Endothelial cell of umbilical vein (primary cell): ENCODE measurements around the gene RHD. TPM values are rescaled to one million over a fixed set of nuclear protein-coding genes. Genes with fewer than 3 reads are reported as not detected.
"Not testable (repeated sequence)": the region's sequence is repeated elsewhere in the genome, so short reads cannot be mapped to it uniquely, and the experiment has no call there.

ENCODE experiments used
- BruUV-seq: library from RNA; stranded (reverse); fragments of 400-500 nt; replicated peaks from 2 replicates; lab custom pipeline; 2021; lab: Mats Ljungman, UMichigan
- CTCF ChIA-PET: fragments of 300-600, 350-600 bp; sonication (Branson Sonifier 250); formaldehyde crosslinking; loops from one replicate; lab custom pipeline; 2021; ENCODE audit warnings: antibody characterized with exemption, inconsistent platforms; lab: Charles Lee
- POLR2A ChIA-PET: fragments of 300-600, 350-600 bp; sonication (Branson Sonifier 250); formaldehyde crosslinking; loops from one replicate; lab custom pipeline; 2021; ENCODE audit warnings: antibody characterized with exemption, inconsistent platforms; lab: Charles Lee
- DNase-seq: peaks from one replicate; pipeline ENCODE4 v3.0.0-alpha.2; 2011; ENCODE audit warnings: low read depth, low spot score
- FAIRE-seq: peaks from 2 replicates; lab custom pipeline; 2011; peaks lifted over from hg19 to GRCh38; lab: Jason Lieb, UNC
- H2AFZ ChIP-seq: 2 replicates; pipeline ENCODE4 v1.6.0; 2012; ENCODE audit warnings: low read depth, low read length, control low read depth, inconsistent platforms
- H3K27ac ChIP-seq: 2 replicates; pipeline ENCODE4 v1.5.1; 2011; ENCODE audit warnings: low read depth, mild to moderate bottlenecking, control low read depth, low read length, moderate library complexity; ENCODE audit not compliant: insufficient read depth
- H3K27me3 ChIP-seq, 2 experiments: 2 replicates each; pipeline versions ENCODE4 v1.6.0 to v1.6.1; 2011; ENCODE audit warnings: low read length in 2 of 2, mixed read lengths in 1 of 2; ENCODE audit not compliant: control insufficient read depth in 2 of 2, insufficient read depth in 2 of 2
- H3K36me3 ChIP-seq, 2 experiments: 2 replicates in 1 of 2; 3 replicates in 1 of 2; pipeline ENCODE4 v1.5.1; 2011; ENCODE audit warnings: low read length in 2 of 2, mild to moderate bottlenecking in 1 of 2, moderate library complexity in 1 of 2; ENCODE audit not compliant: control insufficient read depth in 2 of 2, insufficient read depth in 2 of 2; ENCODE audit errors: extremely low read depth in 1 of 2
- H3K4me1 ChIP-seq: 3 replicates; pipeline ENCODE4 v1.5.1; 2011; ENCODE audit warnings: mild to moderate bottlenecking, low read length; ENCODE audit not compliant: control insufficient read depth, insufficient read depth; ENCODE audit errors: extremely low read depth
- H3K4me2 ChIP-seq: 2 replicates; pipeline ENCODE4 v1.6.1; 2011; ENCODE audit warnings: low read length, control low read depth, mixed read lengths; ENCODE audit not compliant: insufficient read depth
- H3K4me3 ChIP-seq, 3 experiments: fragments of 200-600 bp in 1 of 3; sonication (generic), shearing (Covaris generic) in 1 of 3; replicated peaks in 1 of 3; 2 replicates each; pipeline ENCODE4 v1.5.1; 2011 to 2016; ENCODE audit warnings: control low read depth in 3 of 3, low read length in 3 of 3, mild to moderate bottlenecking in 2 of 3, inconsistent platforms in 1 of 3, low read depth in 1 of 3, moderate library complexity in 1 of 3; ENCODE audit not compliant: insufficient read depth in 1 of 3
- H3K79me2 ChIP-seq: 2 replicates; pipeline ENCODE4 v1.6.0; 2012; ENCODE audit warnings: low read length, inconsistent platforms; ENCODE audit not compliant: control insufficient read depth, insufficient read depth
- H3K9ac ChIP-seq: replicated peaks from 2 replicates; pipeline ENCODE3; 2011; ENCODE audit warnings: low read length, control low read depth; ENCODE audit not compliant: insufficient read depth; ENCODE audit errors: extremely low read depth
- H3K9me1 ChIP-seq: replicated peaks from 3 replicates; pipeline ENCODE4 v1.6.0; 2011; ENCODE audit warnings: mild to moderate bottlenecking, low read length; ENCODE audit not compliant: control insufficient read depth, insufficient read depth; ENCODE audit errors: extremely low read depth
- H3K9me3 ChIP-seq: replicated peaks from 2 replicates; pipeline ENCODE4 v1.5.1; 2012; ENCODE audit warnings: low read length, inconsistent platforms; ENCODE audit not compliant: control insufficient read depth, insufficient read depth
- H4K20me1 ChIP-seq: replicated peaks from 2 replicates; pipeline ENCODE3; 2011; ENCODE audit warnings: mild to moderate bottlenecking, low read length; ENCODE audit not compliant: control insufficient read depth, insufficient read depth; ENCODE audit errors: extremely low read depth
- FOS ChIP-seq: IDR thresholded peaks from 2 replicates; pipeline ENCODE4 v1.6.1; 2011; ENCODE audit warnings: mild to moderate bottlenecking, low read length, moderate library complexity, borderline replicate concordance; ENCODE audit not compliant: insufficient read depth
- dilution Hi-C: fragments of 300-500 bp; cut with MboI; formaldehyde crosslinking; loops from one replicate; pipeline ENCODE4 v1.15.0; 2019; ENCODE audit warnings: low sequenced_read_pairs; ENCODE audit not compliant: extremely low pct_ligation_motif_present
- intact Hi-C: fragments of 100-400 bp; cut with micrococcal nuclease; formaldehyde crosslinking; loops from one replicate; pipeline ENCODE4 v1.10.0; 2022
- polyA plus RNA-seq, 4 experiments: library from polyadenylated mRNA; depleted of rRNA in 3 of 4; stranded (reverse) in 3 of 4; unstranded in 1 of 4; fragments of >200 nt; gene quantifications; 2 replicates each; pipeline versions ENCODE4 v1.2.1 to v1.2.3, GENCODE V29; 2011 to 2012; ENCODE audit warnings: missing spikeins in 1 of 4
- total RNA-seq: library from RNA; stranded (reverse); gene quantifications from 2 replicates; pipeline ENCODE4 v1.2.3, GENCODE V29; 2021

Gene RHD
- total and polyA plus RNA-seq, 2 donors (not counting 3 experiments of a cell fraction or from before 2014, with no cell fraction given): not detected

- DNase-seq, H3K79me2 ChIP-seq, H3K9me1 ChIP-seq, CTCF ChIA-PET, H3K27ac ChIP-seq, POLR2A ChIA-PET, H3K4me3 ChIP-seq, dilution Hi-C loops, H3K9me3 ChIP-seq, H3K9ac ChIP-seq, intact Hi-C loops, H3K4me1 ChIP-seq, H2AFZ ChIP-seq, H3K4me2 ChIP-seq, H3K36me3 ChIP-seq, BruUV-seq, H3K27me3 ChIP-seq, H4K20me1 ChIP-seq: not testable (repeated sequence)
- peak; percentile 93 for FAIRE-seq
Measured at GRCh38 chr1:25328791-25329185, 56.5 kb downstream of the RHD start.

DNA sequence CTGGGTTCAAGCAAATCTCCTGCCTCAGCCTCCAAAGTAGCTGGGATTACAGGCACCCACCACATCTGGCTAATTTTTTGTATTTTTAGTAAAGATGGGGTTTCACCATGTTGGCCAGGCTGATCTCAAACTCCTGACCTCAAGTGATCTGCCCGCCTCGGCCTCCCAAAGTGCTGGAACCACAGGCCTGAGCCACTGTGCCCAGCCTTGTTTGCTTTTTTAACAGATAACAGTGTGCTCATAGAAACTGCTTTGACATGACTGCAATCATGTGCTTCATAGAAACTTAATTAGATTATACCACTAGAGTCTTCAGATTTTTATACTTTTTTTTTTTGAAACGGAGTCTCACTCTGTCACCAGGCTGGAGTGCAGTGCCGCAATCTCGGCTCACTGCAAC is 57.0 kb downstream of the RHD start:
- POLR2A ChIA-PET: interaction anchor here (0.7 kb wide), 1 partner anchor 68 kb away, joined by 3 read pairs; no protein-coding TSS in a partner anchor
- BruUV-seq, H3K4me1 ChIP-seq, H3K27me3 ChIP-seq, H2AFZ ChIP-seq, H3K9ac ChIP-seq, H3K36me3 ChIP-seq, H3K4me3 ChIP-seq, H4K20me1 ChIP-seq, H3K79me2 ChIP-seq, dilution Hi-C loops, H3K9me1 ChIP-seq, CTCF ChIA-PET, H3K4me2 ChIP-seq, FAIRE-seq, intact Hi-C loops, H3K9me3 ChIP-seq, DNase-seq: not testable (repeated sequence)
- peak overlapping the region; percentile 60 for H3K27ac ChIP-seq

- dilution Hi-C loops, intact Hi-C loops, H2AFZ ChIP-seq, H3K9me1 ChIP-seq, CTCF ChIA-PET, H3K9me3 ChIP-seq, H3K27me3 ChIP-seq, H3K4me3 ChIP-seq, BruUV-seq, H4K20me1 ChIP-seq, H3K79me2 ChIP-seq, H3K36me3 ChIP-seq, H3K4me1 ChIP-seq: not testable (repeated sequence)
- Histone ChIP-seq H3K9ac (peak overlapping the region; percentile 16), H3K4me2 (peak overlapping the region; percentile 42), H3K27ac (peak overlapping the region; percentile 61)
- POLR2A ChIA-PET: interaction anchor here (0.7 kb wide), 1 partner anchor 69 kb away, joined by 3 read pairs; no protein-coding TSS in a partner anchor
- peak; percentile 75 for DNase-seq
- peak; percentile 34 for TF ChIP-seq FOS
- peak; percentile 95 for FAIRE-seq
Measured at GRCh38 chr1:25329950-25330349, 57.6 kb downstream of the RHD start.
